GM08714 (cell line): ENCODE data around the gene FGF13.

Experiments used
- H3K4me3 ChIP-seq: fragments of 200-500 bp; sonication (Bioruptor generic); 2 replicates; pipeline ENCODE4 v1.5.1; 2014; ENCODE audit warnings: mild to moderate bottlenecking, low read length, inconsistent platforms
- ZNF274 ChIP-seq: IDR thresholded peaks from 2 replicates; pipeline ENCODE4 v1.6.1; 2012; ENCODE audit warnings: mild to moderate bottlenecking, low read depth, low read length

The FGF13 gene

GRCh38 chrX:138704596-138704995 lies 6.9 kb downstream of the FGF13 start:
- no peak for TF ChIP-seq ZNF274
- no peak overlapping the region for H3K4me3 ChIP-seq

- no peak for TF ChIP-seq ZNF274
- no peak overlapping the region for H3K4me3 ChIP-seq
Measured at GRCh38 chrX:138704101-138704500, 7.4 kb downstream of the FGF13 start.

- TF ChIP-seq ZNF274 = no peak
Measured at GRCh38 chrX:138692591-138692990, 18.9 kb downstream of the FGF13 start.

GRCh38 chrX:138691186-138691585 lies 20.3 kb downstream of the FGF13 start:
- H3K4me3 ChIP-seq = no peak overlapping the region
- no peak for TF ChIP-seq ZNF274

More at GRCh38 chrX:138692591-138692990, 18.9 kb downstream of the FGF13 start:
- no peak overlapping the region for H3K4me3 ChIP-seq

GRCh38 chrX:138690591-138690990 lies 20.9 kb downstream of the FGF13 start:
- no peak for TF ChIP-seq ZNF274

GRCh38 chrX:138683600-138683999 lies 27.9 kb downstream of the FGF13 start:
- no peak overlapping the region for H3K4me3 ChIP-seq
- no peak for TF ChIP-seq ZNF274

More at GRCh38 chrX:138690591-138690990, 20.9 kb downstream of the FGF13 start:
- no peak overlapping the region for H3K4me3 ChIP-seq

- no peak overlapping the region for H3K4me3 ChIP-seq
- no peak for TF ChIP-seq ZNF274
Measured at GRCh38 chrX:138669693-138670092, 41.8 kb downstream of the FGF13 start.

GRCh38 chrX:138664466-138664865 lies 47.1 kb downstream of the FGF13 start:
- no peak for TF ChIP-seq ZNF274
- H3K4me3 ChIP-seq = no peak overlapping the region

GRCh38 chrX:138664016-138664415 lies 47.5 kb downstream of the FGF13 start:
- no peak for TF ChIP-seq ZNF274
- no peak overlapping the region for H3K4me3 ChIP-seq

GRCh38 chrX:138651494-138651893 lies 60.0 kb downstream of the FGF13 start:
- no peak for TF ChIP-seq ZNF274
- H3K4me3 ChIP-seq = no peak overlapping the region

GRCh38 chrX:138648568-138648967 lies 62.9 kb downstream of the FGF13 start:
- no peak overlapping the region for H3K4me3 ChIP-seq
- TF ChIP-seq ZNF274 = no peak

- no peak overlapping the region for H3K4me3 ChIP-seq
Measured at GRCh38 chrX:138638996-138639395, 72.5 kb downstream of the FGF13 start.

More at GRCh38 chrX:138638996-138639395, 72.5 kb downstream of the FGF13 start:
- TF ChIP-seq ZNF274 = no peak
